DMS 273 (cell line): ENCODE data around the gene KIF3B.
A peak's percentile ranks its signal among the peaks of the same experiment; 100 is the strongest.
"Not testable (repeated sequence)": the region's sequence is repeated elsewhere in the genome, so short reads cannot be mapped to it uniquely, and the experiment has no call there.

Experiments
- DNase-seq: peaks from one replicate; lab custom pipeline; 2025; ENCODE audit not compliant: unreplicated experiment; lab: John Stamatoyannopoulos, UW

KIF3B gene

GRCh38 chr20:32382102-32382950, 104.9 kb downstream of the KIF3B start:
- DNase-seq = peak; percentile 38

GRCh38 chr20:32383441-32383840, 106.0 kb downstream of the KIF3B start:
- DNase-seq = not testable (repeated sequence)
